Endothelial cell of umbilical vein (primary cell): ENCODE results near the gene ADAM10. TPM values are rescaled to one million over a fixed set of nuclear protein-coding genes. Genes with fewer than 3 reads are reported as not detected.

Experiments used
- BruUV-seq: library from RNA; stranded (reverse); fragments of 400-500 nt; replicated peaks from 2 replicates; lab custom pipeline; 2021; lab: Mats Ljungman, UMichigan
- CTCF ChIA-PET: fragments of 300-600, 350-600 bp; sonication (Branson Sonifier 250); formaldehyde crosslinking; loops from one replicate; lab custom pipeline; 2021; ENCODE audit warnings: antibody characterized with exemption, inconsistent platforms; lab: Charles Lee
- POLR2A ChIA-PET: fragments of 300-600, 350-600 bp; sonication (Branson Sonifier 250); formaldehyde crosslinking; loops from one replicate; lab custom pipeline; 2021; ENCODE audit warnings: antibody characterized with exemption, inconsistent platforms; lab: Charles Lee
- DNase-seq: peaks from one replicate; pipeline ENCODE4 v3.0.0-alpha.2; 2011; ENCODE audit warnings: low read depth, low spot score
- FAIRE-seq: peaks from 2 replicates; lab custom pipeline; 2011; peaks lifted over from hg19 to GRCh38; lab: Jason Lieb, UNC
- H2AFZ ChIP-seq: 2 replicates; pipeline ENCODE4 v1.6.0; 2012; ENCODE audit warnings: low read depth, low read length, control low read depth, inconsistent platforms
- H3K27ac ChIP-seq: 2 replicates; pipeline ENCODE4 v1.5.1; 2011; ENCODE audit warnings: low read depth, mild to moderate bottlenecking, control low read depth, low read length, moderate library complexity; ENCODE audit not compliant: insufficient read depth
- H3K27me3 ChIP-seq, 2 experiments: 2 replicates each; pipeline versions ENCODE4 v1.6.0 to v1.6.1; 2011; ENCODE audit warnings: low read length in 2 of 2, mixed read lengths in 1 of 2; ENCODE audit not compliant: control insufficient read depth in 2 of 2, insufficient read depth in 2 of 2
- H3K36me3 ChIP-seq, 2 experiments: 2 replicates in 1 of 2; 3 replicates in 1 of 2; pipeline ENCODE4 v1.5.1; 2011; ENCODE audit warnings: low read length in 2 of 2, mild to moderate bottlenecking in 1 of 2, moderate library complexity in 1 of 2; ENCODE audit not compliant: control insufficient read depth in 2 of 2, insufficient read depth in 2 of 2; ENCODE audit errors: extremely low read depth in 1 of 2
- H3K4me1 ChIP-seq: 3 replicates; pipeline ENCODE4 v1.5.1; 2011; ENCODE audit warnings: mild to moderate bottlenecking, low read length; ENCODE audit not compliant: control insufficient read depth, insufficient read depth; ENCODE audit errors: extremely low read depth
- H3K4me2 ChIP-seq: 2 replicates; pipeline ENCODE4 v1.6.1; 2011; ENCODE audit warnings: low read length, control low read depth, mixed read lengths; ENCODE audit not compliant: insufficient read depth
- H3K4me3 ChIP-seq, 3 experiments: fragments of 200-600 bp in 1 of 3; sonication (generic), shearing (Covaris generic) in 1 of 3; replicated peaks in 1 of 3; 2 replicates each; pipeline ENCODE4 v1.5.1; 2011 to 2016; ENCODE audit warnings: control low read depth in 3 of 3, low read length in 3 of 3, mild to moderate bottlenecking in 2 of 3, inconsistent platforms in 1 of 3, low read depth in 1 of 3, moderate library complexity in 1 of 3; ENCODE audit not compliant: insufficient read depth in 1 of 3
- H3K79me2 ChIP-seq: 2 replicates; pipeline ENCODE4 v1.6.0; 2012; ENCODE audit warnings: low read length, inconsistent platforms; ENCODE audit not compliant: control insufficient read depth, insufficient read depth
- H3K9ac ChIP-seq: replicated peaks from 2 replicates; pipeline ENCODE3; 2011; ENCODE audit warnings: low read length, control low read depth; ENCODE audit not compliant: insufficient read depth; ENCODE audit errors: extremely low read depth
- H3K9me1 ChIP-seq: replicated peaks from 3 replicates; pipeline ENCODE4 v1.6.0; 2011; ENCODE audit warnings: mild to moderate bottlenecking, low read length; ENCODE audit not compliant: control insufficient read depth, insufficient read depth; ENCODE audit errors: extremely low read depth
- H3K9me3 ChIP-seq: replicated peaks from 2 replicates; pipeline ENCODE4 v1.5.1; 2012; ENCODE audit warnings: low read length, inconsistent platforms; ENCODE audit not compliant: control insufficient read depth, insufficient read depth
- H4K20me1 ChIP-seq: replicated peaks from 2 replicates; pipeline ENCODE3; 2011; ENCODE audit warnings: mild to moderate bottlenecking, low read length; ENCODE audit not compliant: control insufficient read depth, insufficient read depth; ENCODE audit errors: extremely low read depth
- EZH2 ChIP-seq: IDR thresholded peaks from 2 replicates; pipeline ENCODE4 v1.6.1; 2012; ENCODE audit warnings: borderline replicate concordance, low read depth, mild to moderate bottlenecking, moderate library complexity, low read length, inconsistent platforms; ENCODE audit not compliant: severe bottlenecking
- FOS ChIP-seq: IDR thresholded peaks from 2 replicates; pipeline ENCODE4 v1.6.1; 2011; ENCODE audit warnings: mild to moderate bottlenecking, low read length, moderate library complexity, borderline replicate concordance; ENCODE audit not compliant: insufficient read depth
- GATA2 ChIP-seq: IDR thresholded peaks from 2 replicates; pipeline ENCODE4 v1.7.0; 2011; ENCODE audit warnings: low read depth, mild to moderate bottlenecking, moderate library complexity, mixed read lengths, low read length; ENCODE audit not compliant: insufficient read length, insufficient read depth
- JUN ChIP-seq: IDR thresholded peaks from 2 replicates; pipeline ENCODE4 v1.6.1; 2011; ENCODE audit warnings: borderline replicate concordance, low read depth; ENCODE audit not compliant: insufficient read length, insufficient read depth
- MYC ChIP-seq: IDR thresholded peaks from one replicate; pipeline ENCODE4 v1.6.1; 2011; ENCODE audit warnings: mild to moderate bottlenecking, low read depth, low read length
- POLR2A ChIP-seq: IDR thresholded peaks from 2 replicates; pipeline ENCODE4 v1.6.1; 2012; ENCODE audit warnings: low read depth, mild to moderate bottlenecking, control low read depth, low read length
- POLR2AphosphoS5 ChIP-seq: IDR thresholded peaks from 2 replicates; pipeline ENCODE4 v1.6.1; 2012; ENCODE audit warnings: low read depth, mild to moderate bottlenecking, control low read depth, low read length, moderate library complexity; ENCODE audit not compliant: insufficient read depth
- dilution Hi-C: fragments of 300-500 bp; cut with MboI; formaldehyde crosslinking; loops from one replicate; pipeline ENCODE4 v1.15.0; 2019; ENCODE audit warnings: low sequenced_read_pairs; ENCODE audit not compliant: extremely low pct_ligation_motif_present
- intact Hi-C: fragments of 100-400 bp; cut with micrococcal nuclease; formaldehyde crosslinking; loops from one replicate; pipeline ENCODE4 v1.10.0; 2022
- polyA plus RNA-seq, 4 experiments: library from polyadenylated mRNA; depleted of rRNA in 3 of 4; stranded (reverse) in 3 of 4; unstranded in 1 of 4; fragments of >200 nt; gene quantifications; 2 replicates each; pipeline versions ENCODE4 v1.2.1 to v1.2.3, GENCODE V29; 2011 to 2012; ENCODE audit warnings: missing spikeins in 1 of 4
- total RNA-seq: library from RNA; stranded (reverse); gene quantifications from 2 replicates; pipeline ENCODE4 v1.2.3, GENCODE V29; 2021
- TF ChIP-seq, protein P1 (sequence below), 2 donors: IDR thresholded peaks; 1 replicate in 1 of 2; 2 replicates in 1 of 2; pipeline ENCODE4 v1.5.1; 2011; ENCODE audit warnings: low read length in 2 of 2, mild to moderate bottlenecking in 2 of 2, moderate library complexity in 2 of 2, control low read depth in 1 of 2, inconsistent platforms in 1 of 2, low read depth in 1 of 2; ENCODE audit not compliant: insufficient read depth in 1 of 2; ENCODE audit errors: extremely low read depth in 1 of 2
- TF ChIP-seq, protein P2 (sequence below): IDR thresholded peaks from 2 replicates; pipeline ENCODE4 v1.6.1; 2011; ENCODE audit not compliant: insufficient read depth, insufficient read length

Gene ADAM10
- total and polyA plus RNA-seq, 2 donors (not counting 3 experiments of a cell fraction or from before 2014, with no cell fraction given), result 91.3 to 203 TPM

DNA sequence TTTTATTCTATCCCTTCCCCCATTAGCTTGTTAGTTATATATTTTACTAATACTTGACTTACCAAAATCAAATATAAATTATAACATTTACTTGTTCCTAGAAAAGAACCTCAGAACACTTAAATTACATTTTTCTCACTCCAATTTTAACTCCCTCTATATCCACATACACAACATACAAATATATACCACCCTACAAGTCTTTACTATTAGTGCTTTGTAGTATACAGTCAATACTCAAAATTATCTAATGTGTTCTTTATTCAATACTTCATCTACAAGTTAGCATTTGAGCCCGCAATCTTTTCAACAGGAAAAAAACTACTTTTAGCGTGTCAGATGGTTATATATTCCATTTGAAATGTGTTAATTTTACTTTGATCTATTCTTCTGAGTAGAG, 100.3 kb downstream of the ADAM10 start:
- Histone ChIP-seq H4K20me1 (no peaks in the 10 kb centered on the region), H3K79me2 (no peaks in the 10 kb centered on the region), H3K4me3 (no peak overlapping the region), H3K9me1 (no peaks in the 10 kb centered on the region), H3K4me2 (no peak overlapping the region), H3K9ac (no peak overlapping the region), H3K36me3 (no peaks in the 10 kb centered on the region), H3K27me3 (no peaks in the 10 kb centered on the region), H2AFZ (no peak overlapping the region), H3K4me1 (no peaks in the 10 kb centered on the region), H3K27ac (no peak overlapping the region), H3K9me3 (no peaks in the 10 kb centered on the region)
- intact Hi-C loops (no loop called here), dilution Hi-C loops (no loop called here)
- TF ChIP-seq POLR2A (no peak), JUN (no peak), FOS (no peak), GATA2 (no peak), POLR2AphosphoS5 (no peak), EZH2 (no peak), MYC (no peak)
- TF ChIP-seq, protein P1, sequence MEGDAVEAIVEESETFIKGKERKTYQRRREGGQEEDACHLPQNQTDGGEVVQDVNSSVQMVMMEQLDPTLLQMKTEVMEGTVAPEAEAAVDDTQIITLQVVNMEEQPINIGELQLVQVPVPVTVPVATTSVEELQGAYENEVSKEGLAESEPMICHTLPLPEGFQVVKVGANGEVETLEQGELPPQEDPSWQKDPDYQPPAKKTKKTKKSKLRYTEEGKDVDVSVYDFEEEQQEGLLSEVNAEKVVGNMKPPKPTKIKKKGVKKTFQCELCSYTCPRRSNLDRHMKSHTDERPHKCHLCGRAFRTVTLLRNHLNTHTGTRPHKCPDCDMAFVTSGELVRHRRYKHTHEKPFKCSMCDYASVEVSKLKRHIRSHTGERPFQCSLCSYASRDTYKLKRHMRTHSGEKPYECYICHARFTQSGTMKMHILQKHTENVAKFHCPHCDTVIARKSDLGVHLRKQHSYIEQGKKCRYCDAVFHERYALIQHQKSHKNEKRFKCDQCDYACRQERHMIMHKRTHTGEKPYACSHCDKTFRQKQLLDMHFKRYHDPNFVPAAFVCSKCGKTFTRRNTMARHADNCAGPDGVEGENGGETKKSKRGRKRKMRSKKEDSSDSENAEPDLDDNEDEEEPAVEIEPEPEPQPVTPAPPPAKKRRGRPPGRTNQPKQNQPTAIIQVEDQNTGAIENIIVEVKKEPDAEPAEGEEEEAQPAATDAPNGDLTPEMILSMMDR (IDR thresholded peaks at IDR 0.05; ENCODE audit: extremely low read depth in 1 of 2, insufficient read depth in 1 of 2, low read depth in 1 of 2, low read length in 2 of 2), result no peak
- TF ChIP-seq, protein P2, sequence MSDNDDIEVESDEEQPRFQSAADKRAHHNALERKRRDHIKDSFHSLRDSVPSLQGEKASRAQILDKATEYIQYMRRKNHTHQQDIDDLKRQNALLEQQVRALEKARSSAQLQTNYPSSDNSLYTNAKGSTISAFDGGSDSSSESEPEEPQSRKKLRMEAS, result no peak
- ChIA-PET CTCF (interaction anchor here (1.5 kb wide), 1 partner anchor 10 kb away, joined by 4 read pairs; no protein-coding TSS in a partner anchor), POLR2A (no interaction called here)
- FAIRE-seq, result no peak
- no TSS peak for BruUV-seq
- no peak for DNase-seq
